Naive B cell (primary cell): Measurements from ENCODE around the gene SLCO3A1. TPM values are rescaled to one million over a fixed set of nuclear protein-coding genes. Genes with fewer than 3 reads are reported as not detected.

Experiments used
- ATAC-seq, 2 donors: fragments of 150-1000 bp; cut with Tn5 transposase; 2 replicates each; pipeline ENCODE4 v1.10.0; 2021; ENCODE audit warnings: low read depth in 2 of 2, mild to moderate bottlenecking in 2 of 2, moderate library complexity in 2 of 2
- DNase-seq: peaks from one replicate; pipeline ENCODE4 v3.0.0; 2022
- H3K27ac Mint-ChIP-seq, 6 donors: one replicate each; pipeline ENCODE4 v1.8.0; 2020 to 2022; ENCODE audit warnings: mild to moderate bottlenecking in 6 of 6, mixed read lengths in 6 of 6, moderate library complexity in 5 of 6, inconsistent platforms in 2 of 6
- H3K27me3 Mint-ChIP-seq, 3 donors: one replicate each; pipeline ENCODE4 v1.8.0; 2021 to 2022; ENCODE audit warnings: mixed read lengths in 3 of 3, mild to moderate bottlenecking in 1 of 3
- H3K36me3 Mint-ChIP-seq, 2 donors: one replicate each; pipeline ENCODE4 v1.8.0; 2020 to 2022; ENCODE audit warnings: mixed read lengths in 2 of 2, inconsistent platforms in 1 of 2, mild to moderate bottlenecking in 1 of 2
- H3K4me1 Mint-ChIP-seq, 3 donors: one replicate each; pipeline ENCODE4 v1.8.0; 2020 to 2022; ENCODE audit warnings: mixed read lengths in 3 of 3, inconsistent platforms in 1 of 3, mild to moderate bottlenecking in 1 of 3, moderate library complexity in 1 of 3
- H3K4me3 Mint-ChIP-seq, 8 donors: one replicate each; pipeline ENCODE4 v1.8.0; 2020 to 2022; ENCODE audit warnings: mild to moderate bottlenecking in 8 of 8, mixed read lengths in 8 of 8, moderate library complexity in 8 of 8, inconsistent platforms in 2 of 8
- H3K9me3 Mint-ChIP-seq, 7 donors: one replicate each; pipeline ENCODE4 v1.8.0; 2020 to 2022; ENCODE audit warnings: mixed read lengths in 7 of 7, mild to moderate bottlenecking in 5 of 7, inconsistent platforms in 2 of 7, moderate library complexity in 1 of 7
- polyA plus RNA-seq, 6 donors: library from polyadenylated mRNA; unstranded; fragments of 300-500 nt; fragmentation: Illumina TruSeq; gene quantifications; one replicate each; pipeline ENCODE4 v1.2.3, GENCODE V29; 2021; ENCODE audit warnings: low read depth in 6 of 6

SLCO3A1 gene
- polyA plus RNA-seq, 6 donors from 2014 or later: 0.25 to 0.73 (median 0.47) TPM; not detected in 2

- Mint-ChIP-seq H3K36me3 (no peaks in the 10 kb centered on the region), H3K4me1 (no peaks in the 10 kb centered on the region), H3K27me3 (peaks cover 0 to 3% (median 0%) of the 10 kb centered on the region in 3 donors), H3K4me3 (peak overlapping the region in 1 of 8 donors; percentile 57), H3K27ac (no peak overlapping the region), H3K9me3 (peaks cover 0 to 3% (median 0%) of the 10 kb centered on the region in 7 donors)
- ATAC-seq (no peak), DNase-seq (no peak)
Measured at GRCh38 chr15:92142242-92143232, 289.0 kb downstream of the SLCO3A1 start.

DNA sequence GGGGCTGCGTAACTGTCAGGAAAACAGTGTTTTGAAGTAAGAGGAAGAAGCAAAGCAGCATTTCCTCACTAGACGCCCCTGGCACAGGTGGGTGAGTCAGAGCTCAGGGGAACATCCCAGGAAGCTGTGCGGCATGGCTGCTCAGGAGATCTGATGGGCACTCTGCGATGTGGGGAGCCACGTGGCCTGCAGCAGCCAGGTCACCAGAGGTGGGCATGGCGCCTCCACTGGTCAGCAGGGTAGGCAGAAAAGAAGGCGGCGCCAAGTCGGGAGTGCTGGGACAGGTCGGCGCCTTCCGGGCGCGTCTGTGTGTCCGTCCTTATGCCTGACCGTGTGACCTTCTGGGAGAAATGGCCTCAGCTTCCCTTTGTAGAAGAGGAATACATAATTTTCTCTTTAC lies 290.3 kb downstream of the SLCO3A1 start:
- Mint-ChIP-seq H3K36me3 (no peaks in the 10 kb centered on the region), H3K27me3 (peaks cover 0 to 3% (median 0%) of the 10 kb centered on the region in 3 donors), H3K4me3 (no peak overlapping the region), H3K9me3 (peaks cover 0 to 3% (median 0%) of the 10 kb centered on the region in 7 donors), H3K27ac (peak overlapping the region in 1 of 6 donors; percentile 47), H3K4me1 (no peaks in the 10 kb centered on the region)
- ATAC-seq (no peak), DNase-seq (no peak)

DNA sequence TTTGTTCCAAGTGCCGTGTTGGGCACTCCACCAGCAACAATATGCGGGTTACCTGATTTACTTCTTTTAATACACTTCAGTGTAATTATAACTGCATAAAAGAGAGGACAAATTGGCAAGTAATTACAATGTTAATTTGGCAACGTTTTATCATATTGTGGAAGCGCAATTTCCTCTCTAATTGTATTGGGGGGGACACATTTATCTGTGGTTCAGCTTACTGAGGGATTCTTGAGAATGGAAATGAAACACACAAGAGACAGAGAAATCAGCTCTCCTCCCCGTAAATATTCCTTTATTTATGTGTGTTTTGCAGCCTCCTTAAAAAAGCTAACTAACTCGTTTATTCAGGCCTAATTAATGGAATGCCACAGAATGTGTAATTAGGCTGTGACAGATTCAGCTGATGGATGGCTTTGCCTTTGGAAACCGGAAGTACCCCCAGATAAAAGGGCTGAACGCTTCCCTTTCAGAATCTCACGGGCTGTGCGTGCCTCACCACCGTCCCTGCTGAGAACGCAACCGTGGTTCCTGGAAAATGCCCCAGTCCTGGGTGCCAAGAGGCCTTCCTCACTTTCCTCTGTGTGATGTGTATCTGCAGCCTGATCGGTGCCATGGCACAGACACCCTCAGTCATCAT lies 293.1 kb downstream of the SLCO3A1 start:
- H3K4me3 Mint-ChIP-seq: no peak overlapping the region
- H3K27me3 Mint-ChIP-seq: peaks cover 0 to 2% (median 0%) of the 10 kb centered on the region in 3 donors
- no peak overlapping the region for H3K27ac Mint-ChIP-seq
- DNase-seq (no peak), ATAC-seq (no peak)
- H3K4me1 Mint-ChIP-seq: no peaks in the 10 kb centered on the region
- H3K36me3 Mint-ChIP-seq: no peaks in the 10 kb centered on the region
- peaks cover 0 to 2% (median 0%) of the 10 kb centered on the region in 7 donors for H3K9me3 Mint-ChIP-seq

GRCh38 chr15:92149029-92149428 lies 295.5 kb downstream of the SLCO3A1 start:
- H3K4me1 Mint-ChIP-seq: no peaks in the 10 kb centered on the region
- no peaks in the 10 kb centered on the region for H3K9me3 Mint-ChIP-seq
- ATAC-seq: no peak
- no peak overlapping the region for H3K27ac Mint-ChIP-seq
- H3K27me3 Mint-ChIP-seq: peaks cover 0 to 8% (median 0%) of the 10 kb centered on the region in 3 donors
- no peaks in the 10 kb centered on the region for H3K36me3 Mint-ChIP-seq
- no peak for DNase-seq
- no peak overlapping the region for H3K4me3 Mint-ChIP-seq

DNA sequence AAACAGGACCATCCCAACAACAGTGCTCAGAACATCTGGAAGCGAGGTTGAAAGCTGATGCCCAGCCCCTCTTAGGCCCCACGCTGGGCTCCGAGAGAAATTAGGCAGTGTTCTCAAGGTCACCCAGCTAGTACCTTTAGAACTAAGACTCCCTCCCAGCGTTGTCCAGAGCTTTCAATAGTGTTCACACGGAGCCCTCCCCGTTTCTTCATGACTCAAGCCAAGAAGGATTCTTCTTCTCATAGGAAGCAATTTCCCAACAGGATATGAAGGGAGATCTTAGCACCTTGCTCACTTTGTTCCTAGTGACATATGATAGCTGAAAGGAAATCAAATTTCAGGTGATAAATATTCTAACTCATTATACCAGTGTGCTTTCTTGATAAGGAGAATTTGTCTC lies 296.0 kb downstream of the SLCO3A1 start:
- no peak for DNase-seq
- H3K36me3 Mint-ChIP-seq: no peaks in the 10 kb centered on the region
- no peak overlapping the region for H3K27ac Mint-ChIP-seq
- no peak for ATAC-seq
- H3K4me1 Mint-ChIP-seq: no peaks in the 10 kb centered on the region
- H3K4me3 Mint-ChIP-seq: no peak overlapping the region
- peaks cover 0 to 12% (median 0%) of the 10 kb centered on the region in 3 donors for H3K27me3 Mint-ChIP-seq
- H3K9me3 Mint-ChIP-seq: peaks cover 0 to 4% (median 0%) of the 10 kb centered on the region in 7 donors

DNA sequence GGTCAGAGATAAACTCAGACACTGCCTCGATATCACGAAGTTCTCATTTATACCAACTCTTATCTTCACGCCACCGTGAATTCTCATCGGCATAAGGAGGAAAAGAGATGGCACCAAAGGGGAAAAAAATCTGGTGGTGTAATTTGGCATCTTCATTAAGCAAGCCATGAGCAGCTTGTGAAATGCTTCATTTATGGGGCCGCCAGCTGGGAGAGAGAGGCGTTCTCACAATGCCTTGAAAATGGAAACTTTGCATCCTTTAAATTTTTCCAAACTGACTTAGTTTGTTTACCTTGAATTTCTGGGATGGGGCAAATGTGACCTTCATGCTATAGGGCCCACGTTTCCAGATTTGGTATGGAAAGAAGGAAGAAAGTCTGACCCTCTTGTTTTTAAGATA lies 297.7 kb downstream of the SLCO3A1 start:
- H3K36me3 Mint-ChIP-seq: no peaks in the 10 kb centered on the region
- H3K4me1 Mint-ChIP-seq: no peaks in the 10 kb centered on the region
- H3K27me3 Mint-ChIP-seq: peaks cover 0 to 22% (median 0%) of the 10 kb centered on the region in 3 donors
- DNase-seq: no peak
- no peak for ATAC-seq
- H3K9me3 Mint-ChIP-seq: peaks cover 0 to 5% (median 0%) of the 10 kb centered on the region in 7 donors
- H3K27ac Mint-ChIP-seq: no peak overlapping the region
- H3K4me3 Mint-ChIP-seq: no peak overlapping the region

DNA sequence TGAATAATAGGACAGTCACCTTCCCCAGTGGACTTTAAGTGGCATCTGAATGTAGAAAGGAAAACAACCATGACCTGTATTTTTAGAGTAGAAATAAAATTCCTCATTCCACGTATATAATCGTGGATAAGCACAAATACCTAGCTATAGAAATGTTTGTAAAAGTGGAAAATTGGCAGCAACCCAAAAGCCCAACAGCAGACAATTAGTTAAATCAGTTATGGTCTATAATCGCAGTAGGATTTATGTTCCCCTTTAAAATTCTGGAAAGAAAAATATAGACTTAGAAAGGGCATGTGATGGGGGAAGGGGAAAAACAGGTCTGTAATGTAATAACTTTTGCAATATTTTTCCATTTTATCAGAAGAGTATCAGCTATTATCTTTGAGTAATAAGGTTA lies 298.2 kb downstream of the SLCO3A1 start:
- H3K4me3 Mint-ChIP-seq: no peak overlapping the region
- no peaks in the 10 kb centered on the region for H3K36me3 Mint-ChIP-seq
- DNase-seq: no peak
- H3K27ac Mint-ChIP-seq: no peak overlapping the region
- no peaks in the 10 kb centered on the region for H3K4me1 Mint-ChIP-seq
- peaks cover 0 to 22% (median 0%) of the 10 kb centered on the region in 3 donors for H3K27me3 Mint-ChIP-seq
- ATAC-seq: no peak
- peaks cover 0 to 5% (median 0%) of the 10 kb centered on the region in 7 donors for H3K9me3 Mint-ChIP-seq

- H3K36me3 Mint-ChIP-seq: no peaks in the 10 kb centered on the region
Measured at GRCh38 chr15:92152983-92153382, 299.5 kb downstream of the SLCO3A1 start.

DNA sequence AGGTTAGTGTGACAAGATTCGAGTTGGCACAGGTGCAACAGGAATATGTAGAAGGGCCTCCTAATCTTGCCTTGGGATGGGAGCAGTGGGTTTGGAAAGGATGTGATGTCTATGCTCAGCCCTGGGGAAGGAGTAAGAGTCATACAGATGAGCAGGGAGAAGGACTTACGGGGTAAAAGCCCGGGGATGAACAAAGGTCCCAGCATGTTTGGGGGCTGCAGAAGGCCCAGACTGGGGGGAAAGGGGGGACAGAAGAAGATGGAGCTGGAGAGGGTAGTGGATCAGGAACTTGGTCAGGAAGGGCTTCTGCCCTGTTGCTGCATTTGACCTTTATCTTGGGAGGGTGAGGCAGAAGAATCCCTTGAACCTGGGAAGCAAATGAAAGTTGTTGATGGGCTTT lies 300.1 kb downstream of the SLCO3A1 start:
- no peaks in the 10 kb centered on the region for H3K4me1 Mint-ChIP-seq
- no peak for ATAC-seq
- H3K36me3 Mint-ChIP-seq: no peaks in the 10 kb centered on the region
- peaks cover 0 to 5% (median 0%) of the 10 kb centered on the region in 7 donors for H3K9me3 Mint-ChIP-seq
- DNase-seq: no peak
- no peak overlapping the region for H3K4me3 Mint-ChIP-seq
- peaks cover 0 to 22% (median 0%) of the 10 kb centered on the region in 3 donors for H3K27me3 Mint-ChIP-seq
- peak overlapping the region in 1 of 6 donors; percentile 10 for H3K27ac Mint-ChIP-seq

More at GRCh38 chr15:92152983-92153382, 299.5 kb downstream of the SLCO3A1 start:
- Mint-ChIP-seq H3K4me1 (no peaks in the 10 kb centered on the region), H3K9me3 (peaks cover 0 to 5% (median 0%) of the 10 kb centered on the region in 7 donors), H3K27me3 (peaks cover 0 to 22% (median 0%) of the 10 kb centered on the region in 3 donors), H3K4me3 (no peak overlapping the region), H3K27ac (peak overlapping the region in 1 of 6 donors; percentile 10)
- no peak for ATAC-seq
- no peak for DNase-seq

DNA sequence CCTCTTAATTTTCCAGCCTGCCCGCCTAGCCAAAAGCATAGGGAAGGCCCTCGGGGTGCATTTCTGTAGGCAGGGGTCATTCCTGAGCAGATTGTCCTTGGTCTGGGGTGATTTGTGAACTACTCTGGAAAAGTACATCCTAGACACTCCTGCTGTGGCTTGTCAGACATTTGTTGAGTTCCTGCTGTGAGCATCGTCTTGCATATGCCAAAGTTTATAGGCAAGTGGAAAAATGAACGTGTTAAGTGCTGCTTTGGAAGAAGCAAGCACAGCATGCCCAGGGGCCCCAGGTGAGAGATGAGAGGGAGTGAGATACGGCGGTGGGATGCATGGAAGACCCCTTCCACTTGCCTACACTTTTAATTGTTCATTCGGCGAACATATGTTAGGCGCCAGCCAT lies 302.4 kb downstream of the SLCO3A1 start:
- Mint-ChIP-seq H3K36me3 (no peaks in the 10 kb centered on the region), H3K9me3 (peaks cover 0 to 5% (median 0%) of the 10 kb centered on the region in 7 donors), H3K27me3 (peaks cover 0 to 22% (median 0%) of the 10 kb centered on the region in 3 donors), H3K4me3 (no peak overlapping the region), H3K27ac (no peak overlapping the region), H3K4me1 (peaks cover 0 to 1% (median under 1%) of the 10 kb centered on the region in 3 donors)
- no peak for DNase-seq
- ATAC-seq: no peak

DNA sequence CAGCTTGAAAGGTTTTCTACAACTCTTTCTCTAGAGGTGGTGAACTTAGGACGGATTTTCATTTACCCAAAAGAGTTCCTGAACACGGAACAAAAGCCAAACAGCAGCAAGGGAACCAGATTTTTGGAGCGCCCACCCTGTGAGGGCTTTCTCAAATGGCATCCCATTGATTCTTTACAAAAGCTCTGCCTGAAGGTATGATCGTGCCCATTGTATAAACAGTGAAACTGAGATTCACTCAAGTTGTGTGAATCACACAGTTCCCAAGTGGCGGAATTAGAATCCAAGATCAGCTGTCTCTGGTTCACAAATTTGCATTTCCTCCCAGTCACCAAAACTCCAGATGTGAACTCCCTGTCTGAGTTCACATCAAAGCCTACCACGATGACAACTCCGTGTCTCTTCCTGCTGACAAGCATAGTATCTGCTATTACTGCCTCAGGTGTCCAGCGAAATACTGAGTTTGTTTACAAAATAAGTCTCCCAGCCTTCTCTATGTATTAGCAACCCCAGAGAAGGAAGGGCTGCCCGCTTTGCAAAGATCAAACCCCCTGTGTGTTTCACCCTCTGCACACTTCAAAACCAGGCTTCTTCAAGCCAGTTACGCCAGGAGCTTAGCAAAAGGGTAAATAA lies 304.3 kb downstream of the SLCO3A1 start:
- no peak for ATAC-seq
- peaks cover 0 to 22% (median 0%) of the 10 kb centered on the region in 3 donors for H3K27me3 Mint-ChIP-seq
- H3K9me3 Mint-ChIP-seq: peaks cover 0 to 5% (median 0%) of the 10 kb centered on the region in 7 donors
- H3K36me3 Mint-ChIP-seq: no peaks in the 10 kb centered on the region
- H3K27ac Mint-ChIP-seq: no peak overlapping the region
- DNase-seq: no peak
- H3K4me3 Mint-ChIP-seq: no peak overlapping the region
- peaks cover 0 to 5% (median 2%) of the 10 kb centered on the region in 3 donors for H3K4me1 Mint-ChIP-seq

- Mint-ChIP-seq H3K9me3 (peaks cover 0 to 5% (median 0%) of the 10 kb centered on the region in 7 donors), H3K27ac (no peak overlapping the region), H3K27me3 (peaks cover 0 to 20% (median 0%) of the 10 kb centered on the region in 3 donors), H3K36me3 (no peaks in the 10 kb centered on the region), H3K4me3 (no peak overlapping the region), H3K4me1 (peaks cover 0 to 5% (median 2%) of the 10 kb centered on the region in 3 donors)
- no peak for DNase-seq
- ATAC-seq: no peak
Measured at GRCh38 chr15:92158426-92158825, 304.9 kb downstream of the SLCO3A1 start.

DNA sequence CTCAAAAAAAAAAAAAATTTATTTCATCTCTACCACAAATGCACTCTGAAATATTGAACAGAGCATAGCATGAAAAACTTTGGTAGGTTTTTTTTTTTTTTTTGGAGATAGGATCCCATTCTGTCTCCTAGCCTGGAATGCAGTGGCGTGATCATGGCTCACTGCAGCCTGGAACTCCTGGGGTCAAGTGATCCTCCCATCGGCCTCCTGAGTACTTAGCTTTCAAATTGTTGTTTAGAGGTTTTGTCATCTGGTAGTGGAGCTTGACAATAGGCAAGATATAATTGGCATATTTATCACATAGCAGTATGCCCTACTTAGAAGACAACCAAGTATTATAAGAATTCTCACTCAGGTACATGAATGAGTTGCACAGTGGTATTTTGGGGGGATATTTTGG lies 306.0 kb downstream of the SLCO3A1 start:
- Mint-ChIP-seq H3K9me3 (peaks cover 0 to 2% (median 0%) of the 10 kb centered on the region in 7 donors), H3K27ac (no peak overlapping the region), H3K27me3 (peaks cover 0 to 10% (median 0%) of the 10 kb centered on the region in 3 donors), H3K4me3 (no peak overlapping the region), H3K36me3 (no peaks in the 10 kb centered on the region), H3K4me1 (peaks cover 0 to 5% (median 2%) of the 10 kb centered on the region in 3 donors)
- ATAC-seq (no peak), DNase-seq (no peak)
